Endothelial cell of umbilical vein (primary cell): ENCODE data around the gene VEPH1. TPM values are rescaled to one million over a fixed set of nuclear protein-coding genes. Genes with fewer than 3 reads are reported as not detected.

Source experiments
- BruUV-seq: library from RNA; stranded (reverse); fragments of 400-500 nt; replicated peaks from 2 replicates; lab custom pipeline; 2021; lab: Mats Ljungman, UMichigan
- CTCF ChIA-PET: fragments of 300-600, 350-600 bp; sonication (Branson Sonifier 250); formaldehyde crosslinking; loops from one replicate; lab custom pipeline; 2021; ENCODE audit warnings: antibody characterized with exemption, inconsistent platforms; lab: Charles Lee
- POLR2A ChIA-PET: fragments of 300-600, 350-600 bp; sonication (Branson Sonifier 250); formaldehyde crosslinking; loops from one replicate; lab custom pipeline; 2021; ENCODE audit warnings: antibody characterized with exemption, inconsistent platforms; lab: Charles Lee
- DNase-seq: peaks from one replicate; pipeline ENCODE4 v3.0.0-alpha.2; 2011; ENCODE audit warnings: low read depth, low spot score
- FAIRE-seq: peaks from 2 replicates; lab custom pipeline; 2011; peaks lifted over from hg19 to GRCh38; lab: Jason Lieb, UNC
- H2AFZ ChIP-seq: 2 replicates; pipeline ENCODE4 v1.6.0; 2012; ENCODE audit warnings: low read depth, low read length, control low read depth, inconsistent platforms
- H3K27ac ChIP-seq: 2 replicates; pipeline ENCODE4 v1.5.1; 2011; ENCODE audit warnings: low read depth, mild to moderate bottlenecking, control low read depth, low read length, moderate library complexity; ENCODE audit not compliant: insufficient read depth
- H3K27me3 ChIP-seq, 2 experiments: 2 replicates each; pipeline versions ENCODE4 v1.6.0 to v1.6.1; 2011; ENCODE audit warnings: low read length in 2 of 2, mixed read lengths in 1 of 2; ENCODE audit not compliant: control insufficient read depth in 2 of 2, insufficient read depth in 2 of 2
- H3K36me3 ChIP-seq, 2 experiments: 2 replicates in 1 of 2; 3 replicates in 1 of 2; pipeline ENCODE4 v1.5.1; 2011; ENCODE audit warnings: low read length in 2 of 2, mild to moderate bottlenecking in 1 of 2, moderate library complexity in 1 of 2; ENCODE audit not compliant: control insufficient read depth in 2 of 2, insufficient read depth in 2 of 2; ENCODE audit errors: extremely low read depth in 1 of 2
- H3K4me1 ChIP-seq: 3 replicates; pipeline ENCODE4 v1.5.1; 2011; ENCODE audit warnings: mild to moderate bottlenecking, low read length; ENCODE audit not compliant: control insufficient read depth, insufficient read depth; ENCODE audit errors: extremely low read depth
- H3K4me2 ChIP-seq: 2 replicates; pipeline ENCODE4 v1.6.1; 2011; ENCODE audit warnings: low read length, control low read depth, mixed read lengths; ENCODE audit not compliant: insufficient read depth
- H3K4me3 ChIP-seq, 3 experiments: fragments of 200-600 bp in 1 of 3; sonication (generic), shearing (Covaris generic) in 1 of 3; replicated peaks in 1 of 3; 2 replicates each; pipeline ENCODE4 v1.5.1; 2011 to 2016; ENCODE audit warnings: control low read depth in 3 of 3, low read length in 3 of 3, mild to moderate bottlenecking in 2 of 3, inconsistent platforms in 1 of 3, low read depth in 1 of 3, moderate library complexity in 1 of 3; ENCODE audit not compliant: insufficient read depth in 1 of 3
- H3K79me2 ChIP-seq: 2 replicates; pipeline ENCODE4 v1.6.0; 2012; ENCODE audit warnings: low read length, inconsistent platforms; ENCODE audit not compliant: control insufficient read depth, insufficient read depth
- H3K9ac ChIP-seq: replicated peaks from 2 replicates; pipeline ENCODE3; 2011; ENCODE audit warnings: low read length, control low read depth; ENCODE audit not compliant: insufficient read depth; ENCODE audit errors: extremely low read depth
- H3K9me1 ChIP-seq: replicated peaks from 3 replicates; pipeline ENCODE4 v1.6.0; 2011; ENCODE audit warnings: mild to moderate bottlenecking, low read length; ENCODE audit not compliant: control insufficient read depth, insufficient read depth; ENCODE audit errors: extremely low read depth
- H3K9me3 ChIP-seq: replicated peaks from 2 replicates; pipeline ENCODE4 v1.5.1; 2012; ENCODE audit warnings: low read length, inconsistent platforms; ENCODE audit not compliant: control insufficient read depth, insufficient read depth
- H4K20me1 ChIP-seq: replicated peaks from 2 replicates; pipeline ENCODE3; 2011; ENCODE audit warnings: mild to moderate bottlenecking, low read length; ENCODE audit not compliant: control insufficient read depth, insufficient read depth; ENCODE audit errors: extremely low read depth
- EZH2 ChIP-seq: IDR thresholded peaks from 2 replicates; pipeline ENCODE4 v1.6.1; 2012; ENCODE audit warnings: borderline replicate concordance, low read depth, mild to moderate bottlenecking, moderate library complexity, low read length, inconsistent platforms; ENCODE audit not compliant: severe bottlenecking
- FOS ChIP-seq: IDR thresholded peaks from 2 replicates; pipeline ENCODE4 v1.6.1; 2011; ENCODE audit warnings: mild to moderate bottlenecking, low read length, moderate library complexity, borderline replicate concordance; ENCODE audit not compliant: insufficient read depth
- GATA2 ChIP-seq: IDR thresholded peaks from 2 replicates; pipeline ENCODE4 v1.7.0; 2011; ENCODE audit warnings: low read depth, mild to moderate bottlenecking, moderate library complexity, mixed read lengths, low read length; ENCODE audit not compliant: insufficient read length, insufficient read depth
- JUN ChIP-seq: IDR thresholded peaks from 2 replicates; pipeline ENCODE4 v1.6.1; 2011; ENCODE audit warnings: borderline replicate concordance, low read depth; ENCODE audit not compliant: insufficient read length, insufficient read depth
- MYC ChIP-seq: IDR thresholded peaks from one replicate; pipeline ENCODE4 v1.6.1; 2011; ENCODE audit warnings: mild to moderate bottlenecking, low read depth, low read length
- POLR2A ChIP-seq: IDR thresholded peaks from 2 replicates; pipeline ENCODE4 v1.6.1; 2012; ENCODE audit warnings: low read depth, mild to moderate bottlenecking, control low read depth, low read length
- POLR2AphosphoS5 ChIP-seq: IDR thresholded peaks from 2 replicates; pipeline ENCODE4 v1.6.1; 2012; ENCODE audit warnings: low read depth, mild to moderate bottlenecking, control low read depth, low read length, moderate library complexity; ENCODE audit not compliant: insufficient read depth
- dilution Hi-C: fragments of 300-500 bp; cut with MboI; formaldehyde crosslinking; loops from one replicate; pipeline ENCODE4 v1.15.0; 2019; ENCODE audit warnings: low sequenced_read_pairs; ENCODE audit not compliant: extremely low pct_ligation_motif_present
- intact Hi-C: fragments of 100-400 bp; cut with micrococcal nuclease; formaldehyde crosslinking; loops from one replicate; pipeline ENCODE4 v1.10.0; 2022
- polyA plus RNA-seq, 4 experiments: library from polyadenylated mRNA; depleted of rRNA in 3 of 4; stranded (reverse) in 3 of 4; unstranded in 1 of 4; fragments of >200 nt; gene quantifications; 2 replicates each; pipeline versions ENCODE4 v1.2.1 to v1.2.3, GENCODE V29; 2011 to 2012; ENCODE audit warnings: missing spikeins in 1 of 4
- total RNA-seq: library from RNA; stranded (reverse); gene quantifications from 2 replicates; pipeline ENCODE4 v1.2.3, GENCODE V29; 2021
- TF ChIP-seq, protein P1 (sequence below): IDR thresholded peaks from 2 replicates; pipeline ENCODE4 v1.6.1; 2011; ENCODE audit not compliant: insufficient read depth, insufficient read length
- TF ChIP-seq, protein P2 (sequence below), 2 donors: IDR thresholded peaks; 1 replicate in 1 of 2; 2 replicates in 1 of 2; pipeline ENCODE4 v1.5.1; 2011; ENCODE audit warnings: low read length in 2 of 2, mild to moderate bottlenecking in 2 of 2, moderate library complexity in 2 of 2, control low read depth in 1 of 2, inconsistent platforms in 1 of 2, low read depth in 1 of 2; ENCODE audit not compliant: insufficient read depth in 1 of 2; ENCODE audit errors: extremely low read depth in 1 of 2

VEPH1 gene
- total and polyA plus RNA-seq, 2 donors (not counting 3 experiments of a cell fraction or from before 2014, with no cell fraction given) = 42.9 to 136 TPM

DNA sequence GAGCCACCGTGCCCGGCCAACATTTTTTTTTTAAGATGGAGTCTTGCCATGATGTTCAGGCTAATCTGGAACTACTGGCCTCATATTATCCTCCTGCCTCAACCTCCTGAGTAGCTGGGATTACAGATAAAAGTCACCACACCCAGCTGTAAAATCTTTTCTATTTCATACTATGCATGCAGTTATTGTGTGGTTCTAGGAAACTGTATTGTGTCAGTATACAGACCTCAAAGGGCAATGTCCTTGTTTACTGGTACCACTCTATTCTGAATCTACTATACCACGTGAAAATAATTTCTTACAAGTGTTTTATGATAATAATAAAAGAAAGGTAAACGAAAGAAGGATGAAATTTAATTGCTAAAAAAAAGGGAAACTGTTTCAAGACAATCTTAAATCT, 190.0 kb downstream of the VEPH1 start:
- no TSS peak for BruUV-seq
- Histone ChIP-seq H3K9me1 (no peaks in the 10 kb centered on the region), H3K9ac (no peak overlapping the region), H3K9me3 (no peaks in the 10 kb centered on the region), H3K4me2 (no peak overlapping the region), H3K79me2 (no peaks in the 10 kb centered on the region), H3K27me3 (no peaks in the 10 kb centered on the region), H3K27ac (no peak overlapping the region), H4K20me1 (no peaks in the 10 kb centered on the region), H3K4me1 (no peaks in the 10 kb centered on the region), H3K4me3 (no peak overlapping the region), H2AFZ (no peak overlapping the region), H3K36me3 (peaks cover 0 to 4% of the 10 kb centered on the region in 2 experiments)
- TF ChIP-seq, protein P1, sequence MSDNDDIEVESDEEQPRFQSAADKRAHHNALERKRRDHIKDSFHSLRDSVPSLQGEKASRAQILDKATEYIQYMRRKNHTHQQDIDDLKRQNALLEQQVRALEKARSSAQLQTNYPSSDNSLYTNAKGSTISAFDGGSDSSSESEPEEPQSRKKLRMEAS = no peak
- TF ChIP-seq GATA2 (no peak), MYC (no peak), JUN (no peak), POLR2AphosphoS5 (no peak), EZH2 (no peak), FOS (no peak), POLR2A (no peak)
- TF ChIP-seq, protein P2, sequence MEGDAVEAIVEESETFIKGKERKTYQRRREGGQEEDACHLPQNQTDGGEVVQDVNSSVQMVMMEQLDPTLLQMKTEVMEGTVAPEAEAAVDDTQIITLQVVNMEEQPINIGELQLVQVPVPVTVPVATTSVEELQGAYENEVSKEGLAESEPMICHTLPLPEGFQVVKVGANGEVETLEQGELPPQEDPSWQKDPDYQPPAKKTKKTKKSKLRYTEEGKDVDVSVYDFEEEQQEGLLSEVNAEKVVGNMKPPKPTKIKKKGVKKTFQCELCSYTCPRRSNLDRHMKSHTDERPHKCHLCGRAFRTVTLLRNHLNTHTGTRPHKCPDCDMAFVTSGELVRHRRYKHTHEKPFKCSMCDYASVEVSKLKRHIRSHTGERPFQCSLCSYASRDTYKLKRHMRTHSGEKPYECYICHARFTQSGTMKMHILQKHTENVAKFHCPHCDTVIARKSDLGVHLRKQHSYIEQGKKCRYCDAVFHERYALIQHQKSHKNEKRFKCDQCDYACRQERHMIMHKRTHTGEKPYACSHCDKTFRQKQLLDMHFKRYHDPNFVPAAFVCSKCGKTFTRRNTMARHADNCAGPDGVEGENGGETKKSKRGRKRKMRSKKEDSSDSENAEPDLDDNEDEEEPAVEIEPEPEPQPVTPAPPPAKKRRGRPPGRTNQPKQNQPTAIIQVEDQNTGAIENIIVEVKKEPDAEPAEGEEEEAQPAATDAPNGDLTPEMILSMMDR (IDR thresholded peaks at IDR 0.05; ENCODE audit: extremely low read depth in 1 of 2, insufficient read depth in 1 of 2, low read depth in 1 of 2, low read length in 2 of 2) = no peak
- dilution Hi-C loops = no loop called here
- POLR2A ChIA-PET = no interaction called here
- FAIRE-seq (no peak), DNase-seq (no peak)
- intact Hi-C loops = no loop called here
- CTCF ChIA-PET = interaction anchor here (1.0 to 1.5 kb wide), 2 partner anchors 8 to 109 kb away, joined by 4 to 6 read pairs; no protein-coding TSS in a partner anchor
